HG02759 (cell line): ENCODE measurements around the gene RHBDL3.
"Not testable (repeated sequence)": the region's sequence is repeated elsewhere in the genome, so short reads cannot be mapped to it uniquely, and the experiment has no call there.

Source experiments
- ATAC-seq: cut with Tn5 transposase; IDR thresholded peaks from one replicate; pipeline ENCODE4 v1.9.1; 2021; ENCODE audit warnings: mild to moderate bottlenecking, moderate library complexity; ENCODE audit not compliant: unreplicated experiment

RHBDL3 gene

DNA sequence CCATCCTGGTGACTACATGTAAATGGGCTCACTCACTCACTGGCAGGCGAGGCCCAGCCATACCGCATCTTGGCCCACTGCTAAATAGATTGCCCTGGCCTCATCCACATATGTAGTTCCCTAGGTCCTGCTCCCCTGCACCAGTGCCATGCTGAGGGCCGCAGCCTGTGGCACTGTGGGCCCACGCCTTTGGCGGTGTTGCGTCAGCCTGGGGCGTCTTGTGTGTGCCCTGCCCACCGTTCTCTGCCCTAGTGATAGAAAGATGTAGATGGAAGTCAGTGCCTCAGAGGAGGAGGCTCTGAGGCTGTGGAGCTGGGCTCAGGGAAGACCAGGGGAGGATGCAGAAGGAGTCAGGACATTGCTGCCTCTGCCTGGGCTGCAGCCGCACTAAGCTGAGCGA is 57.4 kb downstream of the RHBDL3 start:
- ATAC-seq, result no peak

- no peak for ATAC-seq
These were observed 58.3 kb downstream of the RHBDL3 start for GRCh38 chr17:32323811-32324491.

GRCh38 chr17:32327911-32328310 is 62.3 kb downstream of the RHBDL3 start:
- ATAC-seq, result no peak

- ATAC-seq, result no peak
These were observed 64.5 kb downstream of the RHBDL3 start for GRCh38 chr17:32330147-32330546.

GRCh38 chr17:32331243-32332040 is 65.8 kb downstream of the RHBDL3 start:
- ATAC-seq, result no peak

GRCh38 chr17:32333187-32333586 is 67.6 kb downstream of the RHBDL3 start:
- ATAC-seq, result no peak

GRCh38 chr17:32335046-32335445 is 69.4 kb downstream of the RHBDL3 start:
- no peak for ATAC-seq

- ATAC-seq, result no peak
These were observed 70.1 kb downstream of the RHBDL3 start for GRCh38 chr17:32335687-32336086.

DNA sequence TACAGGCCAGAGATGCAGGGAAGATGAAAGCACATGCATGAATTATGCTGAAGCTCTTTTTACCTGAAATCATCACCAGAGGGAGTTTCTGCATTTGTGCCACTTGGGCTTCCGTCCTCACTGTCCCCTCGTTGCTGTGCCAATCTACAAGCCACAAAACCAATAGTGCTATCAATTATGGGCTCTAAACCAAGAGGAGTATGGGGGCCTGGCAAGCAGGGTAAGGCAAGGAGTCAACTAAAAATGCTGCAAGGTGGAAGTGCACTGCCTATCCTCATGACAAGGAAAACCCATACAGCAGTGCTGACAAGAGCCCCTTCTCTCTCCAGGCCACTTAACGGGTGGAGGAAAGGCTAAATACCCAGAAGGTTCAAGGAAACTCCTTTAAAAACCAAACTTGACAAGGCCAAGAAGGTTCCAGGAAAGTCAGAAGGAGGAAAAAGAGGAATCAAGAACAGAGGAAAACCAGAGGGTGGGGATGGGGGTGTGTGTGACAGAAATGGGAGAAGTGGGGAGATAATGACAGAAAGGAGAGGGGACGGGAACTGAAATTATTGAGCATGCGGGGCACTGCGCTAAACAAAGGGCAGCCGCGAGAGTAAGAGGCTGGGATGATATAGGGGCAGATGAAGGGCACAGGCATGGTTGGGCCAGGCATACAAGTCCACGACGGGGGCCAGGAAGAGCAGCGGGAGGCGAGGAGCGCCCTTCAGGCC is 75.7 kb downstream of the RHBDL3 start:
- peak; percentile 32 for ATAC-seq

DNA sequence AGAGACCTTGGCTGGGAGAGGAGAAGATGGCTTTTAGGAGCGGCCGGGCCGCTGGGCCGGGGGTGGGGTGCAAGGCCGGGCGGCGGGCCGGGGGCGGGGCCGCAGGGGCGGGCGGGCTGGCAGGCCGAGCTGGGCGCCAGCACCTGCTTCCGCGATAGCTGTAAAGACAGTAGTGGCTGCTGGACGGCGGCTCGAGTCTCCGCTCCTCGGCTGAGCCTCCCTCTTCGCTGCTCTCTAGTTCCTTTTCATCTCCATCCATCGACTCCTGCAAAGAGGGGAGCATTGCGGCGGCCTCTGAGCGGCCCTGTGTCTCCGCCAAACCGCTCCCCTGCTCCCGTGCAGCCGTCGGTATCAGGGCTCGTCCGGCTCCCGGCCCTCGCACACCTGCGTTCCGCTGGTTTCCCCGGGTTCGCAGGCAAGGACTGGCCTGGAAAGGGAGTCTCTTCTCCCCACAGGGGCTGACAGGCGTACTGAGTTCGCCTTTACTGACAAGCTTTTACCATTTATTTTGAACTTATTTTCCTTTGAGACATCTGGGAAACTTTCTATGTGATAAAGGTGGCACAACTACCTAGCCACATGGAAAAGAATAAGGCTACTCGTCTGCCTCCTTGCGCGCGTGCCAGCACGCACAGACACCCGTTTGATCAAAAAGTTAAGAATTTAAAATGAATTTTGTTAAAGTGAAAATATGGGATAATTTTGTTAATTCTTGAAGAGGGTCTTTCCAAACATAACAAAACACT is 76.4 kb downstream of the RHBDL3 start, which contains the start of gene C17orf75:
C17orf75 (minus strand) TSS at position 317 of the 746 bp plus-strand sequence; CDS start at position 283, 34 bp downstream.
- ATAC-seq, result peak; percentile 84

- no peak for ATAC-seq
These were observed 77.1 kb downstream of the RHBDL3 start for GRCh38 chr17:32342603-32343325.

DNA sequence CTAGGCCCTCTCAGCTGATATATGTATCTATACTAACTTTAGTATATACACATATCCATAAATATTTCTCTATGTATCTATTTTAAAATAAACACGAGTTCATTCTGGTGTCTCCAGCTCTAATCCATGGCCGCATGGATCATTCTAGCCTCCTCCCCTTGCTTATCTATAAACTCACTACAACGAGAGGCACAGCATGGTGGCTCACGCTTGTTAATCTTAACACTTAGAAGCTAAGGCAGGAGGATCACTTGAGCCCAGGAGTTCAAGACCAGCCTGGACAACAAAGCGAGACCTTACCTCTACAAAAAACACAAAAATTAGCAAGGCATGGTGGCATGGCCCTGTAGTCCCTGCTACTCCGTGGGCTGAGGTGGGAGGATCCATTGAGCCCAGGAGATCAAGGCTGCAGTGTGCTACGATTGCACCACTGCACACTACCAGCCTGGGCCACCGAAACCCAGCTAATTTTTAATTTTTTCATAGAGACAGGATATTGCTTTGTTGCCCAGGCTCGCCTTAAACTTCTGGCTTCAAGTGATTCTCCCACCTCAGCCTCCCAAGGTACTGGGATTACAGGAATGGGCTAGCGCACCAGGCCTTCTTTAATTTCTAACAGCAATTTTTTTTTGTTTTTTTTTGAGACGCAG is 80.4 kb downstream of the RHBDL3 start:
- ATAC-seq, result no peak

DNA sequence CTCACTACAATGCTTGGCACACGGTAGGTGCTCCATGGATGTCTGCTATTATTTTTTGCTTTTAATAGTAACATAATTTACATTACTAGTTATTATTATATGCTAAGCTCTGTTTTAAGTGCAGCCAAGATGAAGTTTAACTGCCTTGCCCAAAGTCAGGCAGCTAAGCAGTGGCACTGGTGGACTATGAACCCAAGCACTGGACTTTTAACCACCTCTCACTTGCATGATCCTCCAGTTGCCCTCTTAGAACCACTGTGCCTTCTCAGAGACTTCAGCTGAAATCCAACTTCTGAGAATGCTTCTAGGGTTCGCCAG is 82.8 kb downstream of the RHBDL3 start:
- no peak for ATAC-seq

- ATAC-seq, result no peak
These were observed 83.8 kb downstream of the RHBDL3 start for GRCh38 chr17:32349503-32349853.

- peak; percentile 94 for ATAC-seq
These were observed 84.4 kb downstream of the RHBDL3 start, which contains the start of gene ZNF207 for GRCh38 chr17:32349854-32350665. Gene ZNF207 (plus strand): TSS chr17:32350157. CDS start chr17:32350286, 129 bp downstream.

DNA sequence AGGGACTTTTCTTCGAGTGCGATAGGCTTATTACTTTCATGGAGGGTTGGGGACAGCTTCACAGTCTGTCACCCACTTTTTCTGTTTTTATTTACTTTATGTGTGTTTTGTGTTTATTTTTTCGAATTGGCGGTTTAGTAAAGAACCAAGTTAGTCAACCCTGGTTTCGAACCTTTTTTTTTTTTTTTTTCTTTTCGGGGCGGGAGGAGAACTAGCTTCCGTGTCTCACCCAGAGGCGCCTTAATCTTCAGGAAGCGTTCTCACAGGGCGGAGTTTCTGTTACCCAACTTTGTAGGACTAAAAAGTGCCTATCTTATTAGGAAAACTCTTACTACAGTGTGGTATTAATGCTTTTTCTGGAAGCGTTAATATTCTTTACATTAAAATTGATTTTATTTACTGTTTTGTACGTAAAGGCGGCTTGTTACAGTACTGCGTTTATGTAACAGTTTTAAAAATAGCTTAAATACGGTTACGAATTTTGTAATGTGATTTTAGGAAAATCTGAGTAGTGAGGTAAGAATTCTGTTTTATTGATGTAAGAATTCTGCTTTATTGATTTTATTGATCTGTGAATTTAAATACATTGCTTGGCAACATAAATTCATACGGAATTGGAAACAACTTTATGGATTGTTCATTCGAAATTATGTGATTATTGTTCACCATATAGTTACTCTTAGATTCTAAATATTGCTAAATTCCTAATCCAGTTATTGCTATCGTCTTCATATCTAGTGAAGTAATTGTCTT is 85.2 kb downstream of the RHBDL3 start:
- ATAC-seq, result peak; percentile 18

- not testable (repeated sequence) for ATAC-seq
These were observed 87.1 kb downstream of the RHBDL3 start for GRCh38 chr17:32352734-32353133.

DNA sequence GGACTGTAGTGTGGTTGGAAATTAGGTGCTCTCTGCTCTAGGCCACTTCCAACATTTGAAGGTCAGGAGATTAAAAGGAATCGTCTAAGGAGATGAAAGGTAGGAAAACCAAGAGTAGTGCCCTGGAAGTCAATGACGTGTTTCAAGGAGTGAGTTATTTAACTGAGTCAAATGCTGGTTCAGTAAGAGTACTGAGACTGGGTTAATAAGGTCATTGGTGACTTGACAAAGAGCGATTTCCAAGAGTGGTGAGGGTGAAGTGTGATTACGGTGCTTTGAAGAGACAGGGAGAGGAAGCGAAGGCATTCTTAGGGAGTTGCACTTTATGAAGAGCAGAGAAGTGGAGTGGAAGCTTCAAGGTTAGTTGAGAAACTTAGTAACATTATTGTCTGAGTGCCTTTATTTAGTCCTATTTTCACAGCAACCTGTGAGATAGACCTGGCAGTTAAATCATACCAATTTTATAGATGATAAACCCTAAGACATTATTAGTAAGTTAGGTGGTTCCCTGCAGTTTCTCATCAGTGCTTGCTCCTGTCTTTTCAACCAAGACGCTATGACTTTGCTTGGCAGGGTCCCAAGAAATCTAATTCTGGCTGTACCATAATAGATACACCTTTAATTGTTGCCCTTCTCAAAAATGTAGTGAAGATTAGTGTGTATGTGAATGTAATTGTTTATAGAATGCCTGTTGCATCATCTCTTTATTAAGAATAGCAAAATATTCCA is 90.2 kb downstream of the RHBDL3 start:
- no peak for ATAC-seq
